GM12878 (cell line): ENCODE data around the gene LRCH3. TPM values are rescaled to one million over a fixed set of nuclear protein-coding genes. Genes with fewer than 3 reads are reported as not detected.

Source experiments
- ATAC-seq: fragments of 200-7000 bp; cut with Tn5 transposase; 3 replicates; pipeline ENCODE4 v1.9.1; 2020; ENCODE audit warnings: mild to moderate bottlenecking, moderate library complexity
- BruUV-seq: library from RNA; stranded (reverse); fragments of 400-500 nt; replicated peaks from 2 replicates; lab custom pipeline; 2021; lab: Mats Ljungman, UMichigan
- CTCF ChIA-PET: fragments of 300-600 bp; sonication (Branson Sonifier 250); formaldehyde crosslinking; extraction: SDS; loops from one replicate; lab custom pipeline; 2021; ENCODE audit warnings: inconsistent platforms; lab: Yijun Ruan, JAX
- POLR2A ChIA-PET: fragments of 350-600 bp; formaldehyde crosslinking; extraction: SDS; loops from one replicate; lab custom pipeline; 2021; ENCODE audit warnings: inconsistent platforms; lab: Charles Lee
- RAD21 ChIA-PET: fragments of 300-600 bp; sonication (Branson Sonifier 250); formaldehyde crosslinking; loops from one replicate; lab custom pipeline; 2023; ENCODE audit warnings: antibody characterized with exemption; ENCODE audit not compliant: unreplicated experiment; lab: Charles Lee
- SMC1A ChIA-PET: fragments of 300-600 bp; sonication (Branson Sonifier 250); formaldehyde crosslinking; loops from one replicate; lab custom pipeline; 2023; ENCODE audit not compliant: unreplicated experiment, uncharacterized antibody; lab: Charles Lee
- DNase-seq: peaks from one replicate; pipeline ENCODE4 v3.0.0-alpha.2; 2011; ENCODE audit warnings: low read depth, low spot score
- FAIRE-seq: peaks from 3 replicates; lab custom pipeline; 2011; peaks lifted over from hg19 to GRCh38; lab: Jason Lieb, UNC
- H2AFZ ChIP-seq: 2 replicates; pipeline ENCODE4 v1.6.0; 2011; ENCODE audit warnings: low read depth, low read length, control low read depth; ENCODE audit not compliant: control insufficient read depth
- H3K27ac ChIP-seq: 2 replicates; pipeline ENCODE4 v1.5.1; 2011; ENCODE audit warnings: control low read depth; ENCODE audit not compliant: control insufficient read depth, insufficient read depth
- H3K27me3 ChIP-seq, 2 experiments: replicated peaks in 1 of 2; 2 replicates each; pipeline versions ENCODE4 v1.6.0 to v1.6.1; 2011; ENCODE audit warnings: low read length in 1 of 2; ENCODE audit not compliant: control insufficient read depth in 2 of 2, insufficient read depth in 2 of 2
- H3K36me3 ChIP-seq, 2 experiments: 2 replicates each; pipeline ENCODE4 v1.5.1; 2011; ENCODE audit warnings: low read length in 1 of 2; ENCODE audit not compliant: control insufficient read depth in 2 of 2, insufficient read depth in 2 of 2
- H3K4me1 ChIP-seq: 2 replicates; pipeline ENCODE4 v1.6.1; 2011; ENCODE audit warnings: mild to moderate bottlenecking, low read length, moderate library complexity, mixed read lengths; ENCODE audit not compliant: control insufficient read depth, insufficient read depth
- H3K4me2 ChIP-seq: 2 replicates; pipeline ENCODE4 v1.6.0; 2011; ENCODE audit warnings: control low read depth; ENCODE audit not compliant: control insufficient read depth, insufficient read depth
- H3K4me3 ChIP-seq: fragments of 200-600 bp; sonication (generic); 2 replicates; pipeline ENCODE4 v1.5.1; 2016
- H3K79me2 ChIP-seq: 2 replicates; pipeline ENCODE4 v1.6.0; 2011; ENCODE audit warnings: low read length; ENCODE audit not compliant: control insufficient read depth, insufficient read depth
- H3K9ac ChIP-seq: 2 replicates; pipeline ENCODE4 v1.8.0; 2011; ENCODE audit warnings: low read length, control low read depth, mixed read lengths; ENCODE audit not compliant: control insufficient read depth, insufficient read depth
- H3K9me3 ChIP-seq: replicated peaks from 3 replicates; pipeline ENCODE4 v1.5.1; 2011; ENCODE audit warnings: mild to moderate bottlenecking, low read length; ENCODE audit not compliant: control insufficient read depth, insufficient read depth
- H4K20me1 ChIP-seq: 2 replicates; pipeline ENCODE4 v1.6.0; 2011; ENCODE audit not compliant: control insufficient read depth, insufficient read depth
- POU2F2 ChIP-seq: IDR thresholded peaks from 3 replicates; pipeline ENCODE4 v1.6.1; 2011; ENCODE audit warnings: low read depth, mild to moderate bottlenecking, low read length, borderline replicate concordance
- WGBS: methylation state at CpG from one replicate; pipeline ENCODE4 v1.1.6; 2016; ENCODE audit warnings: low lambda C conversion rate; ENCODE audit not compliant: insufficient replicate concordance, insufficient coverage; ENCODE audit errors: missing lambda C conversion rate; 5-methylcytosine and 5-hydroxymethylcytosine counted together
- in situ Hi-C: fragments of 300-500 bp; cut with MboI; formaldehyde crosslinking; loops from 9 replicates; pipeline ENCODE4 v1.14.3; 2018; ENCODE audit warnings: mixed read lengths
- intact Hi-C: fragments of 100-400 bp; cut with micrococcal nuclease; formaldehyde crosslinking; loops from one replicate; pipeline ENCODE4 v1.14.2; 2022; ENCODE audit not compliant: unreplicated experiment
- polyA plus RNA-seq, 11 experiments: library from polyadenylated mRNA; depleted of rRNA in 4 of 11; unstranded in 6 of 11; stranded (reverse) in 5 of 11; fragments of >200 nt; fragmentation: Nextera tagmentation in 4 of 11; fragmentation: Illumina TruSeq in 1 of 11; extraction: Ambion mirVana in 4 of 11; extraction: Trizol in 1 of 11; gene quantifications; 1 replicate in 1 of 11; 2 replicates in 10 of 11; pipeline versions ENCODE4 v1.2.1 to v1.2.3, GENCODE V29; 2011 to 2016; ENCODE audit warnings: inconsistent platforms in 2 of 11, missing spikeins in 2 of 11, low read depth in 1 of 11
- total RNA-seq, 4 experiments: library from RNA; depleted of rRNA in 3 of 4; stranded (reverse); fragments of >200 nt in 3 of 4; fragmentation: Illumina TruSeq in 1 of 4; extraction: Trizol in 1 of 4; gene quantifications; 2 replicates each; pipeline versions ENCODE4 v1.2.1 to v1.2.3, GENCODE V29; 2013 to 2021
- TF ChIP-seq, protein P1 (sequence below): IDR thresholded peaks from 2 replicates; pipeline ENCODE4 v1.6.1; 2011; ENCODE audit warnings: mild to moderate bottlenecking, low read depth, low read length, moderate library complexity; ENCODE audit not compliant: insufficient replicate concordance
- TF ChIP-seq, protein P2 (sequence below): fragments of 450-650 bp; IDR thresholded peaks from 2 replicates; pipeline ENCODE4 v1.6.1; 2016; ENCODE audit warnings: mild to moderate bottlenecking
- TF ChIP-seq, protein P3 (sequence below): IDR thresholded peaks from 2 replicates; pipeline ENCODE4 v1.6.1; 2012; ENCODE audit warnings: improper control_type of control experiment, low read depth, low read length; ENCODE audit not compliant: insufficient replicate concordance

The LRCH3 gene
- total and polyA plus RNA-seq, 10 of the 15 experiments (the other 5 are each of a cell fraction or from before 2014, with no cell fraction given): 3.9 to 136 (median 40.6) TPM

DNA sequence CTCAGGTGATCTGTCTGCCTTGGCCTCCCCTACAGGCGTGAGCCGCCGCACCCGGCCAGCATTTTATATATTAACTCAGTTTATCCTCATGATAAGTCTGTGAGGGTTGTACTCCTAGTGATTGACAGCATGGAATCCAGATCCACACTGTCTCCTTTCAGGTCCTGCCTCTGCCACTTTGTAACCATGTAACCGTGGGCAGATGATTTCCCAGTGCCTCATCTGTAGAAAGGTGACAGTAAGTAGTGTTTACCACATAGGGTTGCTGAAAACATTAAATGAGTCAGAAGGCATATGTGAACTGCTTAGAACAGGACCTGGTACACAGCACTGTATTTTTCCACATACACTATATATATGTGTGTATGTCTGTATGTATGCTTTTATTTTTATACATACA is 38.9 kb upstream of the LRCH3 start:
- H3K4me2 ChIP-seq: peak overlapping the region; percentile 99
- H3K4me3 ChIP-seq: peak overlapping the region; percentile 82
- POLR2A ChIA-PET: no interaction called here
- no TSS peak for BruUV-seq
- H3K9ac ChIP-seq: peak overlapping the region; percentile 94
- H3K36me3 ChIP-seq: no peaks in the 10 kb centered on the region; a peak in 1 of 4 replicates
- FAIRE-seq: no peak
- H3K79me2 ChIP-seq: peaks cover 75% of the 10 kb centered on the region
- in situ Hi-C loops: no loop called here
- ATAC-seq: no peak
- no peaks in the 10 kb centered on the region for H3K9me3 ChIP-seq
- TF ChIP-seq, protein P1, sequence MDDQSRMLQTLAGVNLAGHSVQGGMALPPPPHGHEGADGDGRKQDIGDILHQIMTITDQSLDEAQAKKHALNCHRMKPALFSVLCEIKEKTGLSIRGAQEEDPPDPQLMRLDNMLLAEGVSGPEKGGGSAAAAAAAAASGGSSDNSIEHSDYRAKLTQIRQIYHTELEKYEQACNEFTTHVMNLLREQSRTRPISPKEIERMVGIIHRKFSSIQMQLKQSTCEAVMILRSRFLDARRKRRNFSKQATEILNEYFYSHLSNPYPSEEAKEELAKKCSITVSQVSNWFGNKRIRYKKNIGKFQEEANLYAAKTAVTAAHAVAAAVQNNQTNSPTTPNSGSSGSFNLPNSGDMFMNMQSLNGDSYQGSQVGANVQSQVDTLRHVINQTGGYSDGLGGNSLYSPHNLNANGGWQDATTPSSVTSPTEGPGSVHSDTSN: peak; percentile 38
- no peak for TF ChIP-seq POU2F2
- TF ChIP-seq, protein P2, sequence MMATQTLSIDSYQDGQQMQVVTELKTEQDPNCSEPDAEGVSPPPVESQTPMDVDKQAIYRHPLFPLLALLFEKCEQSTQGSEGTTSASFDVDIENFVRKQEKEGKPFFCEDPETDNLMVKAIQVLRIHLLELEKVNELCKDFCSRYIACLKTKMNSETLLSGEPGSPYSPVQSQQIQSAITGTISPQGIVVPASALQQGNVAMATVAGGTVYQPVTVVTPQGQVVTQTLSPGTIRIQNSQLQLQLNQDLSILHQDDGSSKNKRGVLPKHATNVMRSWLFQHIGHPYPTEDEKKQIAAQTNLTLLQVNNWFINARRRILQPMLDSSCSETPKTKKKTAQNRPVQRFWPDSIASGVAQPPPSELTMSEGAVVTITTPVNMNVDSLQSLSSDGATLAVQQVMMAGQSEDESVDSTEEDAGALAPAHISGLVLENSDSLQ: peak; percentile 73; the same call in 1 of the 2 replicates
- TF ChIP-seq, protein P3, sequence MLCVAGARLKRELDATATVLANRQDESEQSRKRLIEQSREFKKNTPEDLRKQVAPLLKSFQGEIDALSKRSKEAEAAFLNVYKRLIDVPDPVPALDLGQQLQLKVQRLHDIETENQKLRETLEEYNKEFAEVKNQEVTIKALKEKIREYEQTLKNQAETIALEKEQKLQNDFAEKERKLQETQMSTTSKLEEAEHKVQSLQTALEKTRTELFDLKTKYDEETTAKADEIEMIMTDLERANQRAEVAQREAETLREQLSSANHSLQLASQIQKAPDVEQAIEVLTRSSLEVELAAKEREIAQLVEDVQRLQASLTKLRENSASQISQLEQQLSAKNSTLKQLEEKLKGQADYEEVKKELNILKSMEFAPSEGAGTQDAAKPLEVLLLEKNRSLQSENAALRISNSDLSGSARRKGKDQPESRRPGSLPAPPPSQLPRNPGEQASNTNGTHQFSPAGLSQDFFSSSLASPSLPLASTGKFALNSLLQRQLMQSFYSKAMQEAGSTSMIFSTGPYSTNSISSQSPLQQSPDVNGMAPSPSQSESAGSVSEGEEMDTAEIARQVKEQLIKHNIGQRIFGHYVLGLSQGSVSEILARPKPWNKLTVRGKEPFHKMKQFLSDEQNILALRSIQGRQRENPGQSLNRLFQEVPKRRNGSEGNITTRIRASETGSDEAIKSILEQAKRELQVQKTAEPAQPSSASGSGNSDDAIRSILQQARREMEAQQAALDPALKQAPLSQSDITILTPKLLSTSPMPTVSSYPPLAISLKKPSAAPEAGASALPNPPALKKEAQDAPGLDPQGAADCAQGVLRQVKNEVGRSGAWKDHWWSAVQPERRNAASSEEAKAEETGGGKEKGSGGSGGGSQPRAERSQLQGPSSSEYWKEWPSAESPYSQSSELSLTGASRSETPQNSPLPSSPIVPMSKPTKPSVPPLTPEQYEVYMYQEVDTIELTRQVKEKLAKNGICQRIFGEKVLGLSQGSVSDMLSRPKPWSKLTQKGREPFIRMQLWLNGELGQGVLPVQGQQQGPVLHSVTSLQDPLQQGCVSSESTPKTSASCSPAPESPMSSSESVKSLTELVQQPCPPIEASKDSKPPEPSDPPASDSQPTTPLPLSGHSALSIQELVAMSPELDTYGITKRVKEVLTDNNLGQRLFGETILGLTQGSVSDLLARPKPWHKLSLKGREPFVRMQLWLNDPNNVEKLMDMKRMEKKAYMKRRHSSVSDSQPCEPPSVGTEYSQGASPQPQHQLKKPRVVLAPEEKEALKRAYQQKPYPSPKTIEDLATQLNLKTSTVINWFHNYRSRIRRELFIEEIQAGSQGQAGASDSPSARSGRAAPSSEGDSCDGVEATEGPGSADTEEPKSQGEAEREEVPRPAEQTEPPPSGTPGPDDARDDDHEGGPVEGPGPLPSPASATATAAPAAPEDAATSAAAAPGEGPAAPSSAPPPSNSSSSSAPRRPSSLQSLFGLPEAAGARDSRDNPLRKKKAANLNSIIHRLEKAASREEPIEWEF: no peak
- TF ChIP-seq, all 136 proteins: peak for 2
- ChIA-PET CTCF (no interaction called here), RAD21 (interaction anchor here (2.2 kb wide), 1 partner anchor 39 kb away, joined by 14 read pairs; no protein-coding TSS in a partner anchor), SMC1A (interaction anchor here (2.4 kb wide), 1 partner anchor 38 kb away, joined by 14 read pairs; the partner anchor contains the start of gene LRCH3)
- 2% methylated on average over 5 of the region's 5 CpGs for WGBS
- peaks cover 13% of the 10 kb centered on the region for H3K4me1 ChIP-seq
- peak overlapping the region; percentile 58 for H3K27ac ChIP-seq
- DNase-seq: no peak
- no peak overlapping the region for H2AFZ ChIP-seq
- intact Hi-C loops: loop anchor here (5.0 kb wide), 1 partner anchor 40 kb away; no protein-coding TSS in a partner anchor
- no peaks in the 10 kb centered on the region for H3K27me3 ChIP-seq
- peaks cover 3% of the 10 kb centered on the region for H4K20me1 ChIP-seq
